IMR-90 (cell line): Measurements from ENCODE around the gene NPHS1. TPM values are rescaled to one million over a fixed set of nuclear protein-coding genes. Genes with fewer than 3 reads are reported as not detected.
A peak's percentile ranks its signal among the peaks of the same experiment; 100 is the strongest.

Source experiments
- ATAC-seq: fragments of 200-7000 bp; cut with Tn5 transposase; 2 replicates; pipeline ENCODE4 v1.9.1; 2020; ENCODE audit warnings: low read depth, mild to moderate bottlenecking, moderate library complexity
- BruUV-seq: library from RNA; stranded (reverse); fragments of 400-500 nt; replicated peaks from 2 replicates; lab custom pipeline; 2021; lab: Mats Ljungman, UMichigan
- CTCF ChIA-PET: fragments of 300-600 bp; formaldehyde crosslinking; extraction: SDS; loops from one replicate; lab custom pipeline; 2021; ENCODE audit warnings: antibody characterized with exemption; lab: Yijun Ruan, JAX
- POLR2A ChIA-PET: fragments of 300-600 bp; sonication (Branson Sonifier 250); formaldehyde crosslinking; loops from one replicate; lab custom pipeline; 2022; ENCODE audit warnings: antibody characterized with exemption; ENCODE audit not compliant: unreplicated experiment; lab: Charles Lee
- DNase-seq: peaks from one replicate; pipeline ENCODE4 v3.0.0; 2013
- H2AFZ ChIP-seq: replicated peaks from 2 replicates; pipeline ENCODE3; 2013; ENCODE audit warnings: low read length, mild to moderate bottlenecking; ENCODE audit not compliant: poor library complexity
- H2AK5ac ChIP-seq: 2 replicates; pipeline ENCODE4 v1.6.1; 2013; ENCODE audit warnings: low read depth, low read length, inconsistent platforms
- H2AK9ac ChIP-seq: replicated peaks from 2 replicates; pipeline ENCODE3; 2013; ENCODE audit warnings: mild to moderate bottlenecking, low read depth, low read length, moderate library complexity; ENCODE audit not compliant: poor library complexity
- H2BK120ac ChIP-seq: 2 replicates; pipeline ENCODE4 v1.6.1; 2013; ENCODE audit warnings: low read depth, low read length, inconsistent platforms
- H2BK15ac ChIP-seq: 3 replicates; pipeline ENCODE4 v1.6.1; 2013; ENCODE audit warnings: low read depth, low read length, inconsistent platforms
- H2BK20ac ChIP-seq: 2 replicates; pipeline ENCODE4 v1.6.1; 2013; ENCODE audit warnings: low read depth, mild to moderate bottlenecking, inconsistent platforms, low read length, moderate library complexity
- H2BK5ac ChIP-seq: 2 replicates; pipeline ENCODE4 v1.6.1; 2013; ENCODE audit warnings: mild to moderate bottlenecking, low read depth, low read length, inconsistent platforms; ENCODE audit not compliant: poor library complexity, severe bottlenecking
- H3K14ac ChIP-seq: replicated peaks from 2 replicates; pipeline ENCODE4 v1.6.1; 2013; ENCODE audit warnings: low read depth, low read length, inconsistent platforms
- H3K18ac ChIP-seq: 2 replicates; pipeline ENCODE4 v1.6.1; 2013; ENCODE audit warnings: low read depth, low read length, control low read depth
- H3K23ac ChIP-seq: 2 replicates; pipeline ENCODE4 v1.6.1; 2013; ENCODE audit warnings: low read depth, low read length, inconsistent platforms
- H3K27ac ChIP-seq: 2 replicates; pipeline ENCODE4 v1.5.1; 2013; ENCODE audit warnings: mild to moderate bottlenecking, control low read depth, low read length; ENCODE audit not compliant: insufficient read depth
- H3K27me3 ChIP-seq: 2 replicates; pipeline ENCODE4 v1.6.1; 2013; ENCODE audit warnings: low read length; ENCODE audit not compliant: control insufficient read depth, insufficient read depth
- H3K36me3 ChIP-seq: 2 replicates; pipeline ENCODE4 v1.6.1; 2013; ENCODE audit warnings: low read length, mixed read lengths; ENCODE audit not compliant: control insufficient read depth, insufficient read depth
- H3K4ac ChIP-seq: 2 replicates; pipeline ENCODE4 v1.6.1; 2013; ENCODE audit warnings: low read depth, low read length, inconsistent platforms
- H3K4me1 ChIP-seq: 2 replicates; pipeline ENCODE4 v1.6.1; 2013; ENCODE audit warnings: low read length, mixed read lengths; ENCODE audit not compliant: control insufficient read depth, insufficient read depth
- H3K4me2 ChIP-seq: 2 replicates; pipeline ENCODE4 v1.6.1; 2013; ENCODE audit warnings: low read depth, mild to moderate bottlenecking, control low read depth, low read length, moderate library complexity
- H3K4me3 ChIP-seq: 2 replicates; pipeline ENCODE4 v1.5.1; 2013; ENCODE audit warnings: low read depth, mild to moderate bottlenecking, control low read depth, low read length, moderate library complexity; ENCODE audit not compliant: insufficient read depth
- H3K56ac ChIP-seq: 2 replicates; pipeline ENCODE4 v1.6.1; 2013; ENCODE audit warnings: low read length, inconsistent platforms; ENCODE audit not compliant: insufficient read depth; ENCODE audit errors: extremely low read depth
- H3K79me1 ChIP-seq, 2 experiments: 2 replicates each; pipeline ENCODE4 v1.6.1; 2013; ENCODE audit warnings: low read length in 2 of 2, inconsistent platforms in 1 of 2, low read depth in 1 of 2
- H3K9ac ChIP-seq: 2 replicates; pipeline ENCODE4 v1.6.1; 2013; ENCODE audit warnings: low read depth, low read length, control low read depth
- H3K9me1 ChIP-seq: 2 replicates; pipeline ENCODE4 v1.6.1; 2013; ENCODE audit warnings: low read length, inconsistent platforms; ENCODE audit not compliant: insufficient read depth
- H3K9me3 ChIP-seq: 2 replicates; pipeline ENCODE4 v1.6.1; 2013; ENCODE audit warnings: low read length; ENCODE audit not compliant: control insufficient read depth, insufficient read depth
- H4K20me1 ChIP-seq: 2 replicates; pipeline ENCODE4 v1.6.1; 2013; ENCODE audit warnings: low read length, inconsistent platforms; ENCODE audit not compliant: insufficient read depth
- H4K5ac ChIP-seq: 2 replicates; pipeline ENCODE4 v1.6.1; 2013; ENCODE audit warnings: mild to moderate bottlenecking, low read depth, low read length, control low read depth
- H4K8ac ChIP-seq, 2 experiments: 2 replicates each; pipeline ENCODE4 v1.6.1; 2013; ENCODE audit warnings: low read depth in 2 of 2, low read length in 2 of 2, control low read depth in 1 of 2, inconsistent platforms in 1 of 2
- H4K91ac ChIP-seq: 2 replicates; pipeline ENCODE4 v1.6.1; 2013; ENCODE audit warnings: low read depth, low read length, inconsistent platforms; ENCODE audit not compliant: insufficient read depth
- BHLHE40 ChIP-seq: fragments of 150-350 bp; IDR thresholded peaks from 2 replicates; pipeline ENCODE4 v1.6.1; 2016; ENCODE audit warnings: mild to moderate bottlenecking, low read depth, low read length
- CEBPB ChIP-seq: IDR thresholded peaks from 2 replicates; pipeline ENCODE4 v1.6.1; 2012; ENCODE audit warnings: low read depth, low read length, improper control_type of control experiment
- FOS ChIP-seq: fragments of 150-350 bp; IDR thresholded peaks from 2 replicates; pipeline ENCODE4 v1.6.1; 2016; ENCODE audit warnings: low read depth, low read length
- MAFK ChIP-seq: IDR thresholded peaks from 2 replicates; pipeline ENCODE4 v1.6.1; 2012; ENCODE audit warnings: low read depth, low read length, improper control_type of control experiment
- MAZ ChIP-seq: IDR thresholded peaks from 2 replicates; pipeline ENCODE4 v1.6.1; 2012; ENCODE audit warnings: low read depth, mild to moderate bottlenecking, low read length, improper control_type of control experiment, moderate library complexity, borderline replicate concordance
- MXI1 ChIP-seq: IDR thresholded peaks from 2 replicates; pipeline ENCODE4 v1.6.1; 2012; ENCODE audit warnings: low read depth, mild to moderate bottlenecking, low read length, moderate library complexity, borderline replicate concordance
- NFE2L2 ChIP-seq: fragments of 150-350 bp; IDR thresholded peaks from 2 replicates; pipeline ENCODE4 v1.6.1; 2016; ENCODE audit warnings: low read depth, mild to moderate bottlenecking, low read length
- POLR2A ChIP-seq: IDR thresholded peaks from 2 replicates; pipeline ENCODE4 v1.6.1; 2012; ENCODE audit warnings: mild to moderate bottlenecking, low read depth, low read length
- RAD21 ChIP-seq: IDR thresholded peaks from 2 replicates; pipeline ENCODE4 v1.6.1; 2012; ENCODE audit warnings: low read length, improper control_type of control experiment
- RCOR1 ChIP-seq: IDR thresholded peaks from 2 replicates; pipeline ENCODE4 v1.6.1; 2012; ENCODE audit warnings: mild to moderate bottlenecking, low read length, improper control_type of control experiment; ENCODE audit not compliant: insufficient replicate concordance
- RFX5 ChIP-seq: IDR thresholded peaks from 2 replicates; pipeline ENCODE4 v1.8.0; 2012; ENCODE audit warnings: low read depth, mild to moderate bottlenecking, low read length, moderate library complexity
- SMC3 ChIP-seq: fragments of 150-350 bp; IDR thresholded peaks from 2 replicates; pipeline ENCODE4 v1.6.1; 2016; ENCODE audit warnings: low read depth, mild to moderate bottlenecking, antibody characterized with exemption, low read length, moderate library complexity
- WGBS, 2 experiments: methylation state at CpG; one replicate each; pipeline versions ENCODE4 v1.1.5 to v1.1.7; 2013; ENCODE audit warnings: missing lambda C conversion rate in 2 of 2; ENCODE audit not compliant: insufficient read length in 1 of 2; ENCODE audit errors: extremely low coverage in 2 of 2; 5-methylcytosine and 5-hydroxymethylcytosine counted together
- dilution Hi-C: fragments of 300-500 bp; cut with HindIII; formaldehyde crosslinking; loops from one replicate; pipeline ENCODE4 v1.14.3; 2018; ENCODE audit warnings: low sequenced_read_pairs; ENCODE audit not compliant: unreplicated experiment
- in situ Hi-C: fragments of 300-500 bp; cut with MboI; formaldehyde crosslinking; loops from 3 replicates; pipeline ENCODE4 v1.14.3; 2019; ENCODE audit warnings: low sequenced_read_pairs, inconsistent platforms, mixed read lengths
- intact Hi-C: fragments of 100-400 bp; cut with micrococcal nuclease; formaldehyde crosslinking; loops from 2 replicates; pipeline ENCODE4 v1.10.0; 2022
- polyA plus RNA-seq, 3 experiments: library from polyadenylated mRNA; depleted of rRNA; stranded (reverse); fragments of >200 nt; gene quantifications; 2 replicates each; pipeline ENCODE4 v1.2.3, GENCODE V29; 2012; ENCODE audit warnings: low replicate concordance in 1 of 3
- total RNA-seq: library from RNA; depleted of rRNA; stranded (reverse); fragments of >200 nt; gene quantifications from 2 replicates; pipeline ENCODE4 v1.2.3, GENCODE V29; 2012
- TF ChIP-seq, protein P1 (sequence below): fragments of 150-350 bp; IDR thresholded peaks from 2 replicates; pipeline ENCODE4 v1.6.1; 2017; ENCODE audit warnings: mild to moderate bottlenecking, antibody characterized with exemption, low read length, low read depth
- TF ChIP-seq, protein P2 (sequence below): fragments of 150-350 bp; IDR thresholded peaks from 2 replicates; pipeline ENCODE4 v1.6.1; 2016; ENCODE audit warnings: low read depth, mild to moderate bottlenecking, low read length, moderate library complexity, borderline replicate concordance
- TF ChIP-seq, protein P3 (sequence below): conservative IDR thresholded peaks from 2 replicates; pipeline ENCODE4 v1.5.1; 2012; ENCODE audit warnings: mild to moderate bottlenecking, low read depth, low read length, improper control_type of control experiment

The NPHS1 gene
- total and polyA plus RNA-seq, 2 of the 4 experiments (the other 2 are of a cell fraction), result not detected

DNA sequence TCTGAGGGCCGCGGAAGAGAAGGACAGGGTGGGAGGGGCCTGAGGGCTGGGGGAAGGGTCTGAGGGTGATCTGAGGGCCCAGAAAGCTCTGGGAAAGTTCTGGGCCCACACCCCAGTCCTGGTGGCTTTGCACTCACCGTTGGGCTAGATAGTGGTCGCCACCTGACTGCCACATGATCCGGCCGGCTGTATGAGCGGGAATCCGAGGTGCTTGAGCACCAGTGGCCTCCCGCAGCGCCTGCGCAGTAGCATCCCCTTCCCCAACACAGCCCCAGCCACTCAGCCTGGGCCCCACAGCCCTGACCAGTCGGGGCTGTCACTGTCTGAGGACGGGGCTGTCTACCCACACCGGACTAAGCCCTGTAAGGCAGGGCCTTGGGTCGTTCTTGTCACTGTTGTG, 54.6 kb downstream of the NPHS1 start:
- no peak overlapping the region for H3K27ac ChIP-seq
- no peak overlapping the region for H2BK5ac ChIP-seq
- POLR2A ChIA-PET, result no interaction called here
- no peak overlapping the region for H2BK20ac ChIP-seq
- 3% methylated on average over 6 of the region's 15 CpGs; no CpG with 5 or more reads in 1 of the 2 experiments for WGBS, 2 experiments
- dilution Hi-C loops, result no loop called here
- H4K5ac ChIP-seq, result no peak overlapping the region
- H3K79me1 ChIP-seq, result no peaks in the 10 kb centered on the region
- no peak overlapping the region for H3K23ac ChIP-seq
- peak overlapping the region; percentile 69 for H2AFZ ChIP-seq
- no peak overlapping the region for H2AK5ac ChIP-seq
- H4K91ac ChIP-seq, result no peak overlapping the region
- H3K4ac ChIP-seq, result no peak overlapping the region
- no peak for DNase-seq
- H3K14ac ChIP-seq, result no peak overlapping the region
- no peak overlapping the region for H3K18ac ChIP-seq
- H3K9ac ChIP-seq, result no peak overlapping the region
- H3K4me2 ChIP-seq, result no peak overlapping the region
- no peaks in the 10 kb centered on the region for H3K36me3 ChIP-seq
- no peaks in the 10 kb centered on the region for H3K4me1 ChIP-seq
- in situ Hi-C loops, result no loop called here
- TF ChIP-seq MAFK, result no peak
- TF ChIP-seq RCOR1, result no peak
- TF ChIP-seq, protein P1, sequence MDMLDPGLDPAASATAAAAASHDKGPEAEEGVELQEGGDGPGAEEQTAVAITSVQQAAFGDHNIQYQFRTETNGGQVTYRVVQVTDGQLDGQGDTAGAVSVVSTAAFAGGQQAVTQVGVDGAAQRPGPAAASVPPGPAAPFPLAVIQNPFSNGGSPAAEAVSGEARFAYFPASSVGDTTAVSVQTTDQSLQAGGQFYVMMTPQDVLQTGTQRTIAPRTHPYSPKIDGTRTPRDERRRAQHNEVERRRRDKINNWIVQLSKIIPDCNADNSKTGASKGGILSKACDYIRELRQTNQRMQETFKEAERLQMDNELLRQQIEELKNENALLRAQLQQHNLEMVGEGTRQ, result no peak
- TF ChIP-seq SMC3, result no peak
- TF ChIP-seq FOS, result no peak
- TF ChIP-seq CEBPB, result no peak
- no peak for TF ChIP-seq BHLHE40
- no peak for TF ChIP-seq RFX5
- TF ChIP-seq NFE2L2, result no peak
- TF ChIP-seq RAD21, result no peak
- TF ChIP-seq, protein P2, sequence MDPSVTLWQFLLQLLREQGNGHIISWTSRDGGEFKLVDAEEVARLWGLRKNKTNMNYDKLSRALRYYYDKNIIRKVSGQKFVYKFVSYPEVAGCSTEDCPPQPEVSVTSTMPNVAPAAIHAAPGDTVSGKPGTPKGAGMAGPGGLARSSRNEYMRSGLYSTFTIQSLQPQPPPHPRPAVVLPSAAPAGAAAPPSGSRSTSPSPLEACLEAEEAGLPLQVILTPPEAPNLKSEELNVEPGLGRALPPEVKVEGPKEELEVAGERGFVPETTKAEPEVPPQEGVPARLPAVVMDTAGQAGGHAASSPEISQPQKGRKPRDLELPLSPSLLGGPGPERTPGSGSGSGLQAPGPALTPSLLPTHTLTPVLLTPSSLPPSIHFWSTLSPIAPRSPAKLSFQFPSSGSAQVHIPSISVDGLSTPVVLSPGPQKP, result no peak
- TF ChIP-seq MXI1, result no peak
- no peak for TF ChIP-seq MAZ
- no peak for TF ChIP-seq POLR2A
- TF ChIP-seq, protein P3, sequence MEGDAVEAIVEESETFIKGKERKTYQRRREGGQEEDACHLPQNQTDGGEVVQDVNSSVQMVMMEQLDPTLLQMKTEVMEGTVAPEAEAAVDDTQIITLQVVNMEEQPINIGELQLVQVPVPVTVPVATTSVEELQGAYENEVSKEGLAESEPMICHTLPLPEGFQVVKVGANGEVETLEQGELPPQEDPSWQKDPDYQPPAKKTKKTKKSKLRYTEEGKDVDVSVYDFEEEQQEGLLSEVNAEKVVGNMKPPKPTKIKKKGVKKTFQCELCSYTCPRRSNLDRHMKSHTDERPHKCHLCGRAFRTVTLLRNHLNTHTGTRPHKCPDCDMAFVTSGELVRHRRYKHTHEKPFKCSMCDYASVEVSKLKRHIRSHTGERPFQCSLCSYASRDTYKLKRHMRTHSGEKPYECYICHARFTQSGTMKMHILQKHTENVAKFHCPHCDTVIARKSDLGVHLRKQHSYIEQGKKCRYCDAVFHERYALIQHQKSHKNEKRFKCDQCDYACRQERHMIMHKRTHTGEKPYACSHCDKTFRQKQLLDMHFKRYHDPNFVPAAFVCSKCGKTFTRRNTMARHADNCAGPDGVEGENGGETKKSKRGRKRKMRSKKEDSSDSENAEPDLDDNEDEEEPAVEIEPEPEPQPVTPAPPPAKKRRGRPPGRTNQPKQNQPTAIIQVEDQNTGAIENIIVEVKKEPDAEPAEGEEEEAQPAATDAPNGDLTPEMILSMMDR, result no peak
- H3K4me3 ChIP-seq, result no peak overlapping the region
- H3K9me1 ChIP-seq, result no peaks in the 10 kb centered on the region
- CTCF ChIA-PET, result no interaction called here
- peaks cover 30% of the 10 kb centered on the region for H3K27me3 ChIP-seq
- H4K20me1 ChIP-seq, result no peaks in the 10 kb centered on the region
- no peak overlapping the region for H2AK9ac ChIP-seq
- intact Hi-C loops, result no loop called here
- H2BK15ac ChIP-seq, result no peak overlapping the region
- no peak overlapping the region for H4K8ac ChIP-seq
- no TSS peak for BruUV-seq
- H3K9me3 ChIP-seq, result no peaks in the 10 kb centered on the region
- no peak overlapping the region for H2BK120ac ChIP-seq
- ATAC-seq, result no peak; the same call in 1 of the 2 replicates
- no peak overlapping the region for H3K56ac ChIP-seq
